ENCODE measurements around the gene TMEM254. TPM values are rescaled to one million over a fixed set of nuclear protein-coding genes. Genes with fewer than 3 reads are reported as not detected.
"Not testable (repeated sequence)": the region's sequence is repeated elsewhere in the genome, so short reads cannot be mapped to it uniquely, and the experiment has no call there.

Gene TMEM254
- total and polyA plus RNA-seq, 2 donors from 2014 or later = 21.1 to 29.5 TPM

GRCh38 chr10:80090121-80090520 lies 11.7 kb downstream of the TMEM254 start:
- H3K27ac ChIP-seq (ENCODE audit: low read depth in 2 of 2, low read length in 2 of 2) = no peak overlapping the region
- no peak for TF ChIP-seq CTCF (IDR thresholded peaks at IDR 0.05; ENCODE audit: borderline replicate concordance, extremely low read depth, insufficient read depth)
- FAIRE-seq (no peak), DNase-seq (no peak)
- no peaks in the 10 kb centered on the region for H3K4me1 ChIP-seq (ENCODE audit: control insufficient read depth in 2 of 3, insufficient read depth in 2 of 3, low read depth in 1 of 3, low read length in 3 of 3)
- no peak overlapping the region for H3K9ac ChIP-seq (ENCODE audit: low read length in 3 of 3)
- no peaks in the 10 kb centered on the region for H3K27me3 ChIP-seq (ENCODE audit: control insufficient read depth, insufficient read depth, low read length)
- no peaks in the 10 kb centered on the region for H3K9me3 ChIP-seq (ENCODE audit: control insufficient read depth in 2 of 3, insufficient read depth in 1 of 3, low read length in 3 of 3)
- peaks cover 0 to 4% (median 0%) of the 10 kb centered on the region in 3 donors for H3K36me3 ChIP-seq (ENCODE audit: control insufficient read depth in 2 of 3, insufficient read depth in 3 of 3, low read length in 3 of 3)
- H3K4me3 ChIP-seq (ENCODE audit: low read length in 3 of 3) = no peak overlapping the region
- intact Hi-C loops (cut with DNase I) = no loop called here

GRCh38 chr10:80094231-80094630 lies 15.8 kb downstream of the TMEM254 start:
- intact Hi-C loops (cut with DNase I) = no loop called here
- Histone ChIP-seq H3K9ac (ENCODE audit: low read length in 3 of 3) (no peak overlapping the region), H3K27me3 (ENCODE audit: control insufficient read depth, insufficient read depth, low read length) (no peaks in the 10 kb centered on the region), H3K4me3 (ENCODE audit: low read length in 3 of 3) (no peak overlapping the region), H3K4me1 (ENCODE audit: control insufficient read depth in 2 of 3, insufficient read depth in 2 of 3, low read depth in 1 of 3, low read length in 3 of 3) (no peaks in the 10 kb centered on the region), H3K27ac (ENCODE audit: low read depth in 2 of 2, low read length in 2 of 2) (no peak overlapping the region), H3K36me3 (ENCODE audit: control insufficient read depth in 2 of 3, insufficient read depth in 3 of 3, low read length in 3 of 3) (peaks cover 0 to 4% (median 0%) of the 10 kb centered on the region in 3 donors), H3K9me3 (ENCODE audit: control insufficient read depth in 2 of 3, insufficient read depth in 1 of 3, low read length in 3 of 3) (no peaks in the 10 kb centered on the region)
- no peak for TF ChIP-seq CTCF (IDR thresholded peaks at IDR 0.05; ENCODE audit: borderline replicate concordance, extremely low read depth, insufficient read depth)
- DNase-seq = peak in 2 of 5 donors; percentile 35 to 60
- no peak for FAIRE-seq

- H3K9ac ChIP-seq (ENCODE audit: low read length in 3 of 3); H3K27ac ChIP-seq (ENCODE audit: low read depth in 2 of 2, low read length in 2 of 2); DNase-seq; H3K36me3 ChIP-seq (ENCODE audit: control insufficient read depth in 2 of 3, insufficient read depth in 3 of 3, low read length in 3 of 3); H3K27me3 ChIP-seq (ENCODE audit: control insufficient read depth, insufficient read depth, low read length); intact Hi-C loops (cut with DNase I); H3K9me3 ChIP-seq (ENCODE audit: control insufficient read depth in 2 of 3, insufficient read depth in 1 of 3, low read length in 3 of 3); H3K4me1 ChIP-seq (ENCODE audit: control insufficient read depth in 2 of 3, insufficient read depth in 2 of 3, low read depth in 1 of 3, low read length in 3 of 3); H3K4me3 ChIP-seq (ENCODE audit: low read length in 3 of 3); FAIRE-seq: not testable (repeated sequence)
Observed at GRCh38 chr10:80098272-80098671, 19.8 kb downstream of the TMEM254 start.

- H3K9me3 ChIP-seq (ENCODE audit: control insufficient read depth in 2 of 3, insufficient read depth in 1 of 3, low read length in 3 of 3); H3K9ac ChIP-seq (ENCODE audit: low read length in 3 of 3); H3K36me3 ChIP-seq (ENCODE audit: control insufficient read depth in 2 of 3, insufficient read depth in 3 of 3, low read length in 3 of 3); intact Hi-C loops (cut with DNase I); FAIRE-seq; H3K27me3 ChIP-seq (ENCODE audit: control insufficient read depth, insufficient read depth, low read length); H3K4me3 ChIP-seq (ENCODE audit: low read length in 3 of 3); H3K4me1 ChIP-seq (ENCODE audit: control insufficient read depth in 2 of 3, insufficient read depth in 2 of 3, low read depth in 1 of 3, low read length in 3 of 3); H3K27ac ChIP-seq (ENCODE audit: low read depth in 2 of 2, low read length in 2 of 2); DNase-seq: not testable (repeated sequence)
Observed at GRCh38 chr10:80099295-80099694, 20.8 kb downstream of the TMEM254 start.

- Histone ChIP-seq H3K36me3 (ENCODE audit: control insufficient read depth in 2 of 3, insufficient read depth in 3 of 3, low read length in 3 of 3) (no peaks in the 10 kb centered on the region), H3K4me3 (ENCODE audit: low read length in 3 of 3) (no peak overlapping the region), H3K9ac (ENCODE audit: low read length in 3 of 3) (no peak overlapping the region), H3K4me1 (ENCODE audit: control insufficient read depth in 2 of 3, insufficient read depth in 2 of 3, low read depth in 1 of 3, low read length in 3 of 3) (no peaks in the 10 kb centered on the region), H3K27ac (ENCODE audit: low read depth in 2 of 2, low read length in 2 of 2) (no peak overlapping the region), H3K27me3 (ENCODE audit: control insufficient read depth, insufficient read depth, low read length) (no peaks in the 10 kb centered on the region), H3K9me3 (ENCODE audit: control insufficient read depth in 2 of 3, insufficient read depth in 1 of 3, low read length in 3 of 3) (no peaks in the 10 kb centered on the region)
- no peak for DNase-seq
- TF ChIP-seq CTCF (IDR thresholded peaks at IDR 0.05; ENCODE audit: borderline replicate concordance, extremely low read depth, insufficient read depth) = no peak
- no peak for FAIRE-seq
- intact Hi-C loops (cut with DNase I) = no loop called here
Observed at GRCh38 chr10:80100116-80100515, 21.7 kb downstream of the TMEM254 start.
